SW 1271 (cell line): Measurements from ENCODE around the gene SPANXN5.
"Not testable (repeated sequence)": the region's sequence is repeated elsewhere in the genome, so short reads cannot be mapped to it uniquely, and the experiment has no call there.

ENCODE experiments used
- DNase-seq, 2 experiments: peaks; one replicate each; lab custom pipeline; 2025; lab: John Stamatoyannopoulos, UW

SPANXN5 gene

GRCh38 chrX:52797327-52797726 is at the start of gene SPANXN5:
SPANXN5 (minus strand) TSS chrX:52797427; CDS start chrX:52797348, 79 bp downstream.
- not testable (repeated sequence) for DNase-seq

DNA sequence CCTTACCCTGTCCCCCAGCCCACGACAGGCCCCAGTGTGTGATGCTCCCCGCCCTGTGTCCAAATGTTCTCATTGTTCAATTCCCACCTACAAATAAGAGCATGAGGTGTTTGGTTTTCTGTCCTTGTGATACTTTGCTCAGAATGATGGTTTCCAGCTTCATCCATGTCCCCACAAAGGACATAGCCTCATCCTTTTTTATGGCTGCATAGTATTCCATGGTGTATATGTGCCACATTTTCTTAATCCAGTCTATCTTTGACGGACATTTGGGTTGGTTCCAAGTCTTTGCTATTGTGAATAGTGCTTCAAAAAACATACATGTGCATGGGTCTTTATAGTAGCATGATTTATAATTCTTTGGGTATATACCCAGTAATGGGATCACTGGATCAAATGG is 46.4 kb upstream of the SPANXN5 start:
- not testable (repeated sequence) for DNase-seq

DNA sequence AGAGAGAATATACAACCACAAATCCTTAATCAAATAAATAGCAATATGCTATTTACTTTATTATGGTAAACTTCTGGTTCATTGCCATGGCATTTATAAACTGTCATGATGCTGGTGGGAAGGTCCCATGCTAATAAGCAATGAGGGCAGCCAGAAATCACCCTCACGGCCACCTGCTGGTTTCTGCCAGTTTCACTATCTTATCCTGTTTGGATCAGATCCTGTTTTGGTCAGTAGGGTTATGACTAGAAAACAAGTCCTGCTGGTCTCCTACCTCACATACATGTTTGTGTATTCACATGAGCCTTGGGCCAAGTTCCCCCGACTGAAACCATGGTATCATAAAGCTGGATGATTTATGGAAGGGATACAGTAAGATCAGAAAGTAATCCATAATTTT is 41.9 kb upstream of the SPANXN5 start:
- no peak for DNase-seq

DNA sequence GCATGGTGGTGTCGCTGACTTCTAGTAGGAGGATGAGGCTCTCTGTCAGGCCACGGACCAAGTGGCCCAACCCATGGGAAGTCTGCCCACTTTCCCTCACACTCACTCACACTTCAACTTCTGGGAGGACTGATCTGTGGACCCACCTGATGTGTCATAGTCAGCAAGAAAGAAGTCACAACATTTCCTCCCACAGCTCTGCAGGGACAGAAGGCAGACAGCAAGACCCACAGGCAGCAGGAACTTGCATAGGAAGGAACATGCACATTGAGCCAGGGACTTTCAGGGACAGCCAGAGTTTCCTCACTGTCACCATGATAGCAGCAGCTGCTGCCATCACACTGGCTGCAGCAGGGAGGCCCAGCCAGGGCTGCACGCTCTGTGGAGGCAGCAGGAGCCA is 33.3 kb upstream of the SPANXN5 start:
- no peak for DNase-seq

GRCh38 chrX:52824608-52825007 is 27.4 kb upstream of the SPANXN5 start:
- no peak for DNase-seq

DNA sequence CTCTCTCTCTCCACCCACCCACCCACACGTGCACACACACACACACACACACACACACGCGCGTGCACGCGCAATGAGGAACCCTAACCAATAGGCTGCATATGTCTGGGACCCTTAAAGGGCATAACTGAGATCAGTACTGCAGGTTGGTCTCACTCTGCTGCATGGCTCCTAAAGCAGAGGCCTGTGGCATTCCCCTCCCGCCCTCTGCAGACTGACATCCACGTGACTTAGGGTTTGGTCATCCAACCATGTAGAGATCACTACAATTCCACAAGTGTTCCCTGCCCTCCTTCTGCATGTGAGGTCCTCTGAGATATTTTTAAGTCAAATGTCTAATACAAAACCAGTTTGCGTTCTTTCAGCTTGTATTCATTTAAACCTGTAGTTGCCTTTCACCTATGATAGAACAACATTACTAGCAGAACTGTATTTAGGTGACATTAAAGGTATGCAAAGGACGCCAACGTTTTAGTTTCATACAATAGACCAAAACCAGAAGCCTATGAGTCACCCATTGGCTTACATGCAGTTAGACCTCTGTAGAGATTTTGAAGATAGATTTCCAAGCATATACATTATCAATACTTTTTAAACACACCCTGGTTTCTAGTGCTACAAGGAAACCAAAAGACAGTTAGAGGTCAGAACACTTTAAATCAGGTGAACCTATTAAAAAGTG is 24.0 kb upstream of the SPANXN5 start:
- DNase-seq: no peak

GRCh38 chrX:52819788-52820187 is 22.6 kb upstream of the SPANXN5 start:
- no peak for DNase-seq

- DNase-seq: no peak
Observed at GRCh38 chrX:52811065-52811625, 13.9 kb upstream of the SPANXN5 start, which contains the start of gene XAGE5. XAGE5 (plus strand) TSS chrX:52811287; CDS start chrX:52812567, 1,280 bp downstream.

DNA sequence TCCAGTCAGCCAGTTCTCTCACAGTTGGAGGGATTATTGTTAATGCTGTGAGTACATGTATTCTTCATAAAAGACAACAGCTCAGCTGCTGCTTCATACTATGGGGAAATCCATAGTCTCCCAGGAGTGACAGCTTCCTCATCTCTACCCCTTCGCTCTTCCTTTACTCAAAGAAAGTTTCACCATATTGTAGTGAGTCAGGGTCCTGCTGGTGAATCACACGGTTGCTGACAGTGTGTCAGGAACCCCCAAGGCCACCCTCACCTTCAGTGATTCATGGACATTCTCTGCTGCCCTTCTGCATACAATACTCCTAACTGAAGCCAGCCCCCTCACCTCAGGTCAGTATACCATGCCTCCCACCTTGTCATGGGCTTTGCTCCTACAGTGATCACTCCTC is 7.6 kb upstream of the SPANXN5 start:
- not testable (repeated sequence) for DNase-seq

GRCh38 chrX:52773504-52773903 is 23.7 kb downstream of the SPANXN5 start:
- DNase-seq: not testable (repeated sequence)

DNA sequence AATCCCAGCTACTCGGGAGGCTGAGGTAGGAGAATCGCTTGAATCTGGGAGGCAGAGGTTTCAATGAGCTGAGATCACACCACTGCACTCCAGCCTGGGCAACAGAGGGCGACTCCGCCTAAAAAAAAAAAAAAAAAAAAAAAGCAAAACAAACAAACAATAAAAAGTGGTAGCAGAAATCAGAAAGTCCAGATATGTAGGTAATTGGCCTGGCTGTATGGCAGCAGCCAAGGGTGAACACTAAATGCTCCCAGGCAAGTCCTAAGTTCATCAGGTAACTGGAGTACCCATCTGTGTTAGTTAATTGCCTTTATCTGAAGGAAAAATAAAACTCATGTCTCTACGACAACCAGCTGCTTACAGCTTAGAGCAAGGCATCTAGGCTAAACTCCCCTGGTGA is 31.2 kb downstream of the SPANXN5 start:
- not testable (repeated sequence) for DNase-seq

GRCh38 chrX:52750952-52751351 is 46.3 kb downstream of the SPANXN5 start, which contains the start of gene SSX2B:
SSX2B (plus strand) TSS chrX:52751252; CDS start chrX:52752681, 1,429 bp downstream.
- DNase-seq: not testable (repeated sequence)
